Hepatocyte (in vitro differentiated cells): Measurements from ENCODE around the gene FERMT3. TPM values are rescaled to one million over a fixed set of nuclear protein-coding genes. Genes with fewer than 3 reads are reported as not detected.

Experiments
- DNase-seq: peaks from one replicate; pipeline ENCODE4 v3.0.0-alpha.2; 2016; ENCODE audit warnings: low spot score
- H2AFZ ChIP-seq: fragments of 200-600 bp; sonication (generic); 2 replicates; pipeline ENCODE4 v1.6.0; 2016; ENCODE audit warnings: antibody characterized with exemption, mild to moderate bottlenecking
- H3K27ac ChIP-seq: fragments of 200-600 bp; sonication (generic); 2 replicates; pipeline ENCODE4 v1.5.1; 2016; ENCODE audit warnings: mild to moderate bottlenecking
- H3K27me3 ChIP-seq: fragments of 200-600 bp; sonication (generic); 2 replicates; pipeline ENCODE4 v1.6.1; 2016
- H3K36me3 ChIP-seq: fragments of 200-600 bp; sonication (generic); replicated peaks from 2 replicates; pipeline ENCODE4 v1.5.1; 2016; ENCODE audit warnings: low read depth; ENCODE audit not compliant: insufficient read depth
- H3K4me1 ChIP-seq: fragments of 200-600 bp; sonication (generic); 2 replicates; pipeline ENCODE4 v1.5.1; 2016; ENCODE audit warnings: mild to moderate bottlenecking, moderate library complexity; ENCODE audit not compliant: insufficient read depth
- H3K4me2 ChIP-seq: fragments of 200-600 bp; sonication (generic); 2 replicates; pipeline ENCODE4 v1.6.0; 2016
- H3K4me3 ChIP-seq: fragments of 200-600 bp; sonication (generic); 2 replicates; pipeline ENCODE4 v1.5.1; 2016; ENCODE audit warnings: mild to moderate bottlenecking
- H3K79me2 ChIP-seq: fragments of 200-600 bp; sonication (generic); 2 replicates; pipeline ENCODE4 v1.6.0; 2017; ENCODE audit warnings: mild to moderate bottlenecking
- H3K9me2 ChIP-seq: fragments of 200-600 bp; sonication (generic); replicated peaks from 2 replicates; pipeline ENCODE4 v1.6.0; 2017; ENCODE audit warnings: mild to moderate bottlenecking; ENCODE audit not compliant: insufficient read depth
- H3K9me3 ChIP-seq: fragments of 200-600 bp; sonication (generic); 2 replicates; pipeline ENCODE4 v1.5.1; 2016; ENCODE audit warnings: low read depth, mild to moderate bottlenecking
- H4K20me1 ChIP-seq: fragments of 200-600 bp; sonication (generic); 2 replicates; pipeline ENCODE4 v1.6.0; 2016; ENCODE audit warnings: mild to moderate bottlenecking; ENCODE audit not compliant: insufficient read depth, poor library complexity, severe bottlenecking
- CTCF ChIP-seq: fragments of 200-600 bp; sonication (generic); IDR thresholded peaks from 2 replicates; pipeline ENCODE4 v1.5.1; 2016; ENCODE audit warnings: antibody characterized with exemption, mild to moderate bottlenecking; ENCODE audit not compliant: poor library complexity
- EZH2 ChIP-seq: fragments of 200-600 bp; sonication (generic); IDR thresholded peaks from 2 replicates; pipeline ENCODE4 v1.6.1; 2016; ENCODE audit warnings: antibody characterized with exemption, mild to moderate bottlenecking, borderline replicate concordance
- EZH2phosphoT487 ChIP-seq: fragments of 200-600 bp; sonication (generic); IDR thresholded peaks from one replicate; pipeline ENCODE4 v1.6.1; 2018; ENCODE audit warnings: antibody characterized with exemption, mild to moderate bottlenecking, low read depth, moderate library complexity; ENCODE audit not compliant: unreplicated experiment, severe bottlenecking
- WGBS: methylation state at CpG from one replicate; pipeline ENCODE4 v1.1.6; 2016; ENCODE audit warnings: low lambda C conversion rate; ENCODE audit errors: missing lambda C conversion rate; 5-methylcytosine and 5-hydroxymethylcytosine counted together
- polyA plus RNA-seq: library from polyadenylated mRNA; unstranded; fragments of >200 nt; fragmentation: Nextera tagmentation; extraction: Ambion mirVana; gene quantifications from 2 replicates; pipeline ENCODE4 v1.2.1, GENCODE V29; 2016
- total RNA-seq: library from RNA; depleted of rRNA; stranded (reverse); fragments of >200 nt; gene quantifications from 2 replicates; pipeline ENCODE4 v1.2.3, GENCODE V29; 2014

FERMT3 gene
- total and polyA plus RNA-seq, 2 experiments from 2014 or later = 1.6 TPM; not detected in 1

- Histone ChIP-seq H3K27me3 (no peaks in the 10 kb centered on the region), H2AFZ (peak overlapping the region; percentile 88), H3K4me1 (peaks cover 22% of the 10 kb centered on the region), H3K36me3 (no peaks in the 10 kb centered on the region), H3K9me3 (no peaks in the 10 kb centered on the region), H3K4me2 (peak overlapping the region; percentile 94), H3K79me2 (peaks cover 29% of the 10 kb centered on the region), H4K20me1 (no peaks in the 10 kb centered on the region), H3K4me3 (peak overlapping the region; percentile 66), H3K9me2 (no peaks in the 10 kb centered on the region), H3K27ac (peak overlapping the region; percentile 75)
- TF ChIP-seq CTCF (no peak), EZH2phosphoT487 (no peak), EZH2 (no peak)
- WGBS = 33% methylated on average over 26 of the region's 26 CpGs
- no peak for DNase-seq
These were observed 20.1 kb downstream of the FERMT3 start for GRCh38 chr11:64226507-64227051.

GRCh38 chr11:64227405-64227956 lies 21.0 kb downstream of the FERMT3 start:
- Histone ChIP-seq H2AFZ (no peak overlapping the region), H3K36me3 (no peaks in the 10 kb centered on the region), H3K4me2 (peak overlapping the region; percentile 94), H3K9me3 (no peaks in the 10 kb centered on the region), H3K27ac (no peak overlapping the region), H3K4me1 (peaks cover 22% of the 10 kb centered on the region), H3K79me2 (peaks cover 34% of the 10 kb centered on the region), H3K4me3 (no peak overlapping the region), H4K20me1 (no peaks in the 10 kb centered on the region), H3K9me2 (no peaks in the 10 kb centered on the region), H3K27me3 (no peaks in the 10 kb centered on the region)
- TF ChIP-seq EZH2 = no peak
- TF ChIP-seq CTCF = no peak
- no peak for TF ChIP-seq EZH2phosphoT487
- DNase-seq = no peak
- 71% methylated on average over 2 of the region's 3 CpGs for WGBS

GRCh38 chr11:64229090-64229743 lies 22.7 kb downstream of the FERMT3 start:
- TF ChIP-seq EZH2 (no peak), EZH2phosphoT487 (no peak), CTCF (no peak)
- Histone ChIP-seq H3K79me2 (peaks cover 39% of the 10 kb centered on the region), H3K27ac (peak overlapping the region; percentile 45), H3K36me3 (no peaks in the 10 kb centered on the region), H3K9me3 (no peaks in the 10 kb centered on the region), H3K4me3 (no peak overlapping the region), H4K20me1 (no peaks in the 10 kb centered on the region), H2AFZ (no peak overlapping the region), H3K27me3 (no peaks in the 10 kb centered on the region), H3K4me2 (peak overlapping the region; percentile 97), H3K9me2 (no peaks in the 10 kb centered on the region), H3K4me1 (peaks cover 22% of the 10 kb centered on the region)
- WGBS = 92% methylated on average over 11 of the region's 12 CpGs
- DNase-seq = no peak
